Fibroblast of villous mesenchyme (primary cell): Measurements from ENCODE around the gene CLASP1. TPM values are rescaled to one million over a fixed set of nuclear protein-coding genes. Genes with fewer than 3 reads are reported as not detected.

Experiments
- DNase-seq: peaks from one replicate; pipeline ENCODE4 v3.0.0-alpha.2; 2010; ENCODE audit warnings: low read depth
- H3K4me3 ChIP-seq: 2 replicates; pipeline ENCODE4 v1.5.1; 2011; ENCODE audit warnings: low read depth, mild to moderate bottlenecking, low read length
- total RNA-seq: library from RNA; depleted of rRNA; stranded (reverse); fragments of >200 nt; gene quantifications from 2 replicates; pipeline ENCODE4 v1.2.3, GENCODE V29; 2012
- TF ChIP-seq, protein P1 (sequence below): IDR thresholded peaks from 2 replicates; pipeline ENCODE4 v1.5.1; 2012; ENCODE audit warnings: low read depth, mild to moderate bottlenecking, low read length; ENCODE audit not compliant: insufficient read depth

CLASP1 gene
- total RNA-seq, 1 donor, result 58.3 TPM

DNA sequence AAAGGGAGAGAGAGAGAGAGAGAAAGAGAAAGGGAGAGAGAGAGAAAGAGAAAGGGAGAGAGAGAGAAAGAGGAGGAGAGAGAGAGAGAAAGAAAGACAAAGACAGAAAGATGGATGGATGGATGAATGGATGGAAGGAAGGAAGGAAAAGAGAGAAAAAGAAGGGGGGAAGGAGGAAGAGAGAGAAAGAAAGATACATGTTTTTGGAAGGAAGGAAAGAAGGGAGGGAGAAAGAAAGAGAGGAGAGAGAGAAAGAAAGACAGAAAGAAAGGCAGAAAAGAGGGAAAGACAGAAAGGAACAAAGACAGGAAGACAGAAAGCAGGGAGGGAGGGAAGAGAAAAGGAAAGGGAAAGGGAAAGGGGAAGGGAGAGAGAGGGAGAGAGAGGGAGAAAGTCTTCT, 67.0 kb downstream of the CLASP1 start:
- no peak for DNase-seq
- H3K4me3 ChIP-seq, result no peak overlapping the region
- TF ChIP-seq, protein P1, sequence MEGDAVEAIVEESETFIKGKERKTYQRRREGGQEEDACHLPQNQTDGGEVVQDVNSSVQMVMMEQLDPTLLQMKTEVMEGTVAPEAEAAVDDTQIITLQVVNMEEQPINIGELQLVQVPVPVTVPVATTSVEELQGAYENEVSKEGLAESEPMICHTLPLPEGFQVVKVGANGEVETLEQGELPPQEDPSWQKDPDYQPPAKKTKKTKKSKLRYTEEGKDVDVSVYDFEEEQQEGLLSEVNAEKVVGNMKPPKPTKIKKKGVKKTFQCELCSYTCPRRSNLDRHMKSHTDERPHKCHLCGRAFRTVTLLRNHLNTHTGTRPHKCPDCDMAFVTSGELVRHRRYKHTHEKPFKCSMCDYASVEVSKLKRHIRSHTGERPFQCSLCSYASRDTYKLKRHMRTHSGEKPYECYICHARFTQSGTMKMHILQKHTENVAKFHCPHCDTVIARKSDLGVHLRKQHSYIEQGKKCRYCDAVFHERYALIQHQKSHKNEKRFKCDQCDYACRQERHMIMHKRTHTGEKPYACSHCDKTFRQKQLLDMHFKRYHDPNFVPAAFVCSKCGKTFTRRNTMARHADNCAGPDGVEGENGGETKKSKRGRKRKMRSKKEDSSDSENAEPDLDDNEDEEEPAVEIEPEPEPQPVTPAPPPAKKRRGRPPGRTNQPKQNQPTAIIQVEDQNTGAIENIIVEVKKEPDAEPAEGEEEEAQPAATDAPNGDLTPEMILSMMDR, result no peak

DNA sequence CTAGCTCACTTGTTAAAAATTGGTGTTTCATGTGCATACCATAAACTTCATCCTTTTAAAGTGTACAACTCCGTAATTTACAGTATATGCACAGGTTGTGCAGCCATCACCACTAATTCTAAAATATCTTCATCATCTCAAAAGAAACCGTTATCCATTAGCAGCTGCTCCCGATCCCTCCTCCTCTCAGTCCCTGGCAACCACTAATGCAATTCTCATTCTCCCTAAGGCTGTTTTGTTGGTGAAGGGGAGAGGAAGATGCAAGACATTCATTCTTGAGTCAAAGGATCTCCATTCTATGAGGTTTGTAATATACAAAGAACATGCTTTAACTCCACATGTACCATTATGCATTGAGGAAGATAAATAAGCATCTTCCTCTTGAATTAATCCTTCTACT, 70.0 kb downstream of the CLASP1 start:
- DNase-seq, result no peak
- TF ChIP-seq, protein P1, result no peak
- no peak overlapping the region for H3K4me3 ChIP-seq

- no peak for DNase-seq
- TF ChIP-seq, protein P1, result no peak
- no peak overlapping the region for H3K4me3 ChIP-seq
These were observed 71.9 kb downstream of the CLASP1 start for GRCh38 chr2:121577381-121577780.

DNA sequence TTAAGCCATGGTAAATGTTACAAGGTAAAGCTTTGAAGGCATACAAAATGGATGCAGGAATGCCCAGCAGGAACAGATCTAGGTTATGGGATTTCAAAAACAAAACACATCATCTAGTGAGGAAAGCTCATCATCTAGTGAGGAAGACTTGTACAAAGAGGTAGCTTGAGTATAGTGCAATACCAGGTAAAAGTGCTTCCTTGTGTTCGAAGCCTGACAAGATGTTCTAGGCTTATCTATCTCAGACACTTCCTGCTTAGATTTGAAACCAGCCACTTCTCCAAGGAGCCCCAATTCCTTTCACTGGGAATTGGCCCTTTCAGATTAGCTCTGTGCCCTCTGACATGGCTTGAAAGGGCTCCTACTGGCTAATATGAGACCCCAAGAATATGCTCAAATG, 73.0 kb downstream of the CLASP1 start:
- TF ChIP-seq, protein P1, result no peak
- H3K4me3 ChIP-seq, result no peak overlapping the region
- DNase-seq, result no peak

DNA sequence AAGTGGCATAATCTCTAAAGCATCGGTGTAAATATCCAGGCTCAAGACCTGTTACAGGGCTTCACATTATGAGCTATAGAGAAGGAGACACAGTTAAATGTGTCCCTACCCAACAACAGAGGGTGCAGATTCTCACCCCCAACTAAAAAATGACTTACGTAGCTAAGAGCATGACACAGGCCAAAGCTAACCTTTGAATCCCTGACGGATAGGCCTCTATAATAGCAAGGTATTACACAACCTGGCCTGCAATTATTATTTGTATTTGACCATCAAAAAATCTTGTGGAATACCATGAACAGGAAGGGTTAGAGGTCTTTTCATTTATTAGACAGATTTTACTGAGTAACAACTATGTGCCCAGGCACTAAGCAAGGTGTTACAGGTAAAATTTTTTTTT, 73.5 kb downstream of the CLASP1 start:
- TF ChIP-seq, protein P1, result no peak
- no peak overlapping the region for H3K4me3 ChIP-seq
- DNase-seq, result no peak

- no peak for DNase-seq
- TF ChIP-seq, protein P1, result no peak
- H3K4me3 ChIP-seq, result no peak overlapping the region
These were observed 78.6 kb downstream of the CLASP1 start for GRCh38 chr2:121570667-121571055.

- no peak for DNase-seq
- TF ChIP-seq, protein P1, result no peak
These were observed 79.1 kb downstream of the CLASP1 start for GRCh38 chr2:121570036-121570666.

More at GRCh38 chr2:121570036-121570666, 79.1 kb downstream of the CLASP1 start:
- H3K4me3 ChIP-seq, result no peak overlapping the region
